Fibroblast of pulmonary artery (primary cell): ENCODE results near the gene TK2.

Source experiments
- DNase-seq: peaks from one replicate; pipeline ENCODE4 v3.0.0-alpha.2; 2010; ENCODE audit warnings: low read depth
- H3K4me3 ChIP-seq: replicated peaks from 2 replicates; pipeline ENCODE4 v1.5.1; 2011; ENCODE audit warnings: low read depth, mild to moderate bottlenecking, control low read depth, low read length, moderate library complexity
- TF ChIP-seq, protein P1 (sequence below): IDR thresholded peaks from 2 replicates; pipeline ENCODE4 v1.5.1; 2011; ENCODE audit warnings: mild to moderate bottlenecking, control low read depth, low read length, inconsistent platforms; ENCODE audit errors: missing control alignments

TK2 gene

DNA sequence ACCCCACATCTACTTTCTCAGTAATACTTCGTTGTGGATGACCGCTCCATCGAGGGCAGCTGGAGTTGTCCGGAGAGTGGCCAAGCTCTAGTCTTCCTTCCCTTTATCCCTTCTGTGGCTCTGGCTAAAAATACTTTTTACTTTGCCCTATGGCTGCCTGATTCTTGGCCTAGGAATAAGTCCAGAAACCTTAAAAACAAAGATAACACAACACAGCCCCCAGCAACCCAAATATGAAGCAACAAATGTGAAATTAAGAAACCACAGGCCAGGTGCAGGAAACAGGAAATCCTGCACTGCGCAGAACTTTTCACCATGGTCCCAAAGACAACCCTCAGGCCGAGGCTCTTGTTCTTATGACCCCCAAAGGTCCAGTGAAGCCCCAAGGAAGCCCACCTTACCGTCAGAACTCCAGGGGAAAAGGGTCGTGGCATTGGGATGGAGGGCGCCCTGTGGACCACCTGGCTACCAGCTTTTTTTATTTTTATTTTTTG is 26.0 kb downstream of the TK2 start:
- DNase-seq, result peak; percentile 41
- TF ChIP-seq, protein P1, sequence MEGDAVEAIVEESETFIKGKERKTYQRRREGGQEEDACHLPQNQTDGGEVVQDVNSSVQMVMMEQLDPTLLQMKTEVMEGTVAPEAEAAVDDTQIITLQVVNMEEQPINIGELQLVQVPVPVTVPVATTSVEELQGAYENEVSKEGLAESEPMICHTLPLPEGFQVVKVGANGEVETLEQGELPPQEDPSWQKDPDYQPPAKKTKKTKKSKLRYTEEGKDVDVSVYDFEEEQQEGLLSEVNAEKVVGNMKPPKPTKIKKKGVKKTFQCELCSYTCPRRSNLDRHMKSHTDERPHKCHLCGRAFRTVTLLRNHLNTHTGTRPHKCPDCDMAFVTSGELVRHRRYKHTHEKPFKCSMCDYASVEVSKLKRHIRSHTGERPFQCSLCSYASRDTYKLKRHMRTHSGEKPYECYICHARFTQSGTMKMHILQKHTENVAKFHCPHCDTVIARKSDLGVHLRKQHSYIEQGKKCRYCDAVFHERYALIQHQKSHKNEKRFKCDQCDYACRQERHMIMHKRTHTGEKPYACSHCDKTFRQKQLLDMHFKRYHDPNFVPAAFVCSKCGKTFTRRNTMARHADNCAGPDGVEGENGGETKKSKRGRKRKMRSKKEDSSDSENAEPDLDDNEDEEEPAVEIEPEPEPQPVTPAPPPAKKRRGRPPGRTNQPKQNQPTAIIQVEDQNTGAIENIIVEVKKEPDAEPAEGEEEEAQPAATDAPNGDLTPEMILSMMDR, result no peak
- H3K4me3 ChIP-seq, result no peak overlapping the region

GRCh38 chr16:66522816-66523590 is 26.9 kb downstream of the TK2 start:
- no peak for DNase-seq
- TF ChIP-seq, protein P1, result no peak
- H3K4me3 ChIP-seq, result no peak overlapping the region

DNA sequence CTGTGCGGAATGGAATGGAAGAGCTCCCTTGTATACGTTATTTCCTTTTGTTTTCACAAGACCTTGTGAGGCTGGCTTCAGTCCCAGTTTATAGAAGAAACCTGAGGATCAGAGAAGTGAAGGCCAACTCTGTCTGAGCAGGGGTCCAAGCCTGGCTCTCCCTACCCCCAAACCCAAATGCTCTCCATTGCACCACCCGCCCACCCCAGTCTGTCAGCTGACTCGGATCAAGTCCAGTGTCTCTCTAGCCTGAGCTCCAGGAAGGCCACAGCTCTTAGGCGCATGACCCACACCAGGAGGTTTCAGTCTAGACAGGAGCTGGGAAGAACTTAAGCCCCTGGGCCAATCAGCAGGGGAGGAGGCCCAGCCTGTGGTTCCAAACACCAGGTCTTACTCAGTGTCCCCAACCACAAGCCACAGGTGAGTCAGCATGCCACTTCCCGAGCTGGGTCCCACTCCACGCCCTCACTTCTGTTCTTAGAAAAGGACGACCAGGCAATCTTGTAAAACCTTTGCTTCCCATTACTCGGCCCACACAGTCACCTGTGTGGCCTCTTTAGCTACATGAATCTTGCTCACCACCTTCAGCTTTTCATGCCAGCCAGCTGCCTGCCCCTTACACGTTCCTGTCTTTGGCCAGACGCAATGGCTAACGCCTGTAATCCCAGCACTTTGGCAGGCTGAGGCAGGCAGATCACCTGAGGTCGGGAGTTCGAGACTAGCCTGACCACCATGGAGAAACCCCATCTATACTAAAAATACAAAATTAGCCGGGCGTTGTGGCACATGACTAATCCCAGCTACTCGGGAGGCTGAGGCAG is 27.8 kb downstream of the TK2 start:
- TF ChIP-seq, protein P1, result no peak
- H3K4me3 ChIP-seq, result no peak overlapping the region
- peak; percentile 67 for DNase-seq

DNA sequence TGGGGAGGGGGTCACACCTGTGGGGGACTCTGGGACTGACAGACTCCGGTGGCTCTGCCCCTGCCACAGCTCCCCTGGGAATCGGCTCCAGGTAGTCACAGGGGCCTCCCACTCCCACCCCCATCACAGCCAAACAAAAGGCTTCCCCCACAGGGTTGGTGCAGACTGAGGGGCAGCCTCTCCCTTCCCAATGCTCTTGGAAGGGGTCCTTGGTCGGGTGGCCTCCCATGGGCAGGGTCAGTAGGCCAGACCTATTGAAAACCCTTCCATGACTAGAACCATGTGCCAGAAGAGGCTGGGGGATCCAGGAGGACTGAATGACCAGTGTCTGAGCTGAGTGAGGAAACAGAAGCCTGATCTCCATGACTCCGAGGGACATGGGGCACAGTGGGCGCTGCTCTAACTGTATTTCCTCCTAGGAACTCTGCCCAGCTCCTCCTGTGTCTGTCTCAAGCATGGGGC is 28.6 kb downstream of the TK2 start:
- no peak for DNase-seq
- TF ChIP-seq, protein P1, result no peak
- H3K4me3 ChIP-seq, result no peak overlapping the region

GRCh38 chr16:66520406-66521170 is 29.3 kb downstream of the TK2 start:
- no peak for DNase-seq
- TF ChIP-seq, protein P1, result no peak
- H3K4me3 ChIP-seq, result no peak overlapping the region

DNA sequence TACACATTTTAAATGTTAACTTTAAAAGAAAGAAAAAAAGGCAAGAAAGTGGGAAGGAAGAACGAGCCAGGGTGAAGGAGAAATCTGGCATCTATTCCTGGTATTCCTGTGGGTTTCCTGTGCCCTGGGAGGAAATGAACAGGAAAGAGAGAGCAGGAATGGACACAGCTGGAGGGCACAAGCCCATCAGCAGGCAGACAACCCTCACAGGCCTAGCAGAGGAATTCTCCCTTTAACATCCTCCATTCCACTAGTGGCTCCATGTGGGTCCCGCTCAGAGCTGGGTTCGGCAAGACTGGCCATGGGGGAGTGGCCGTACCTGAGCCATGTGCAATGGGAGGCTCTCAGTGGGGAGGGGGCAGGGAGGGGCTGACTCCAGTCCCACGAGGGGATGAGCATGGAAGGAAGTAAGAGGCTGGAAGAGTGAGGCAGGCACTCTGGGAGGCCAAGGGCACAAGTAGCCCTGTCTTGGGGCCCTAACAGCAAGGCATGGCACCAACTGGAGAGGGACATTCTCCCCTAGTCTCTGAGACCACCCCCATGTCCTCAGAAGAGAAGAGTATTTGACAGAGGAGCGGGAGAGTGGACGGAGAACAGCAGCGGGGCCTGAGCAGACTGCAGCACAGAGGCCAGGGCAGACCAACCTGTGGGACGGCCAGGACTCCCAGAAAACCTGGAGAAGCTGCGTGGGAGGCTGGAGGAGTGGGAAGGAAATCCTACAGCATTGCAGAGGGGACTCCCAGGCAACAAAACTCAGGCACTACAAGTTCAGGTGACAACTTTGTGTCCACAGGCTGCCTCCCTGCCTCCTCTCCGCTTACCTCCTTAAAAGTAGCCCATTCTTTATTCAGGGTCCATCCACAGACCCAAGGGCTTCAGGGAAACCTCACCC is 30.2 kb downstream of the TK2 start:
- no peak for DNase-seq
- no peak overlapping the region for H3K4me3 ChIP-seq
- TF ChIP-seq, protein P1, result no peak
